Measurements from ENCODE around the gene PCSK5. TPM values are rescaled to one million over a fixed set of nuclear protein-coding genes. Genes with fewer than 3 reads are reported as not detected.

The PCSK5 gene
- total and polyA plus RNA-seq, 2 of the 8 experiments (the other 6 are each of a cell fraction or from before 2014, with no cell fraction given), result 5.5 to 10.7 TPM

- Histone ChIP-seq H3K27ac (ENCODE audit: low read depth, low read length) (no peak overlapping the region), H2BK5ac (ENCODE audit: low read depth, low read length) (no peak overlapping the region), H4K91ac (replicated peaks; ENCODE audit: insufficient read length, low read length) (no peak overlapping the region), H2AFZ (ENCODE audit: low read length) (no peak overlapping the region), H3K36me3 (ENCODE audit: control insufficient read depth in 2 of 4, insufficient read depth in 4 of 4, low read length in 3 of 4) (no peaks in the 10 kb centered on the region), H2BK120ac (replicated peaks; ENCODE audit: low read depth, low read length) (no peak overlapping the region), H3K23me2 (ENCODE audit: low read depth, low read length) (no peaks in the 10 kb centered on the region), H2BK20ac (ENCODE audit: low read length) (no peak overlapping the region), H3K4me3 (ENCODE audit: extremely low read depth in 1 of 4, insufficient read depth in 2 of 4, low read depth in 3 of 4, low read length in 4 of 4) (no peak overlapping the region), H3K9ac (replicated peaks in 1 of 4; ENCODE audit: extremely low read depth in 1 of 4, low read depth in 3 of 4, low read length in 3 of 4) (no peak overlapping the region), H4K20me1 (replicated peaks in 1 of 2; ENCODE audit: control insufficient read depth in 1 of 2, insufficient read depth in 2 of 2, low read length in 2 of 2) (peaks cover 0 to 2% of the 10 kb centered on the region in 2 experiments), H3K23ac (ENCODE audit: insufficient read length) (no peak overlapping the region), H3K9me3 (ENCODE audit: insufficient read depth in 2 of 2, low read depth in 1 of 2, low read length in 1 of 2) (peaks cover 0 to 4% of the 10 kb centered on the region in 2 experiments; a peak in 1 of 4 replicates), H3K79me2 (ENCODE audit: control insufficient read depth in 1 of 2, insufficient read depth in 2 of 2, low read length in 2 of 2) (peaks cover 0 to 60% of the 10 kb centered on the region in 2 experiments; a peak in 3 of 4 replicates), H3K4ac (replicated peaks; ENCODE audit: insufficient read length, low read depth, low read length) (no peak overlapping the region), H3K4me1 (replicated peaks in 1 of 4; ENCODE audit: control insufficient read depth in 3 of 4, insufficient read depth in 4 of 4, low read length in 3 of 4) (peaks cover 0 to 9% (median 5%) of the 10 kb centered on the region in 4 experiments; a peak in 3 of 7 replicates), H3K18ac (ENCODE audit: extremely low read depth, low read length) (no peak overlapping the region), H3K79me1 (ENCODE audit: low read depth, low read length) (no peaks in the 10 kb centered on the region), H3K56ac (replicated peaks; ENCODE audit: insufficient read length, low read depth, low read length) (no peak overlapping the region), H2BK12ac (ENCODE audit: low read depth, low read length) (no peak overlapping the region), H3K27me3 (replicated peaks in 1 of 4; ENCODE audit: control insufficient read depth in 3 of 4, extremely low read depth in 1 of 4, insufficient read depth in 3 of 4, low read length in 3 of 4) (no peaks in the 10 kb centered on the region), H4K5ac (ENCODE audit: insufficient read length, low read depth, low read length) (no peak overlapping the region), H2AK5ac (ENCODE audit: low read depth, low read length) (no peak overlapping the region), H4K8ac (ENCODE audit: extremely low read depth, insufficient read depth, low read length) (no peak overlapping the region), H3K14ac (ENCODE audit: insufficient read length) (no peak overlapping the region), H2BK15ac (ENCODE audit: low read length) (no peak overlapping the region), H3K4me2 (ENCODE audit: insufficient read depth in 1 of 2, low read depth in 2 of 2, low read length in 2 of 2) (no peak overlapping the region)
- ChIA-PET POLR2A (ENCODE audit: partially characterized antibody) (no interaction called here), CTCF (ENCODE audit: partially characterized antibody) (interaction anchor here (1.9 kb wide), 1 partner anchor 22 kb away, joined by 5 read pairs; no protein-coding TSS in a partner anchor)
- FAIRE-seq, result no peak
- DNase-seq (ENCODE audit: low read depth in 1 of 2, low spot score in 2 of 2), result no peak
- 92% methylated on average over 5 of the region's 5 CpGs; no CpG with 5 or more reads in 1 of the 2 experiments for WGBS, 2 experiments (ENCODE audit: extremely low coverage in 1 of 2, insufficient coverage in 1 of 2, insufficient read length in 1 of 2, insufficient replicate concordance in 2 of 2, low coverage in 1 of 2, low lambda C conversion rate in 2 of 2, missing lambda C conversion rate in 1 of 2)
- TF ChIP-seq SIX5 (IDR thresholded peaks at IDR 0.05; ENCODE audit: low read depth, low read length), result no peak
Measured at GRCh38 chr9:75921391-75922127, 31.1 kb downstream of the PCSK5 start.
